Measurements from ENCODE around the gene NOL6.

- TF ChIP-seq POLR2A (IDR thresholded peaks at IDR 0.05; ENCODE audit: low read length) (no peak), NPAS2 (CRISPR knock-in tag; IDR thresholded peaks at IDR 0.05; ENCODE audit: borderline replicate concordance) (no peak), SREBF2 (IDR thresholded peaks at IDR 0.05) (no peak), CBX8 (IDR thresholded peaks at IDR 0.05) (no peak), HEYL (CRISPR knock-in tag; IDR thresholded peaks at IDR 0.05) (no peak), HOXA7 (CRISPR knock-in tag; IDR thresholded peaks at IDR 0.05) (no peak), HOXB13 (CRISPR knock-in tag; IDR thresholded peaks at IDR 0.05; ENCODE audit: low read depth) (no peak)
- TF ChIP-seq, protein P1, sequence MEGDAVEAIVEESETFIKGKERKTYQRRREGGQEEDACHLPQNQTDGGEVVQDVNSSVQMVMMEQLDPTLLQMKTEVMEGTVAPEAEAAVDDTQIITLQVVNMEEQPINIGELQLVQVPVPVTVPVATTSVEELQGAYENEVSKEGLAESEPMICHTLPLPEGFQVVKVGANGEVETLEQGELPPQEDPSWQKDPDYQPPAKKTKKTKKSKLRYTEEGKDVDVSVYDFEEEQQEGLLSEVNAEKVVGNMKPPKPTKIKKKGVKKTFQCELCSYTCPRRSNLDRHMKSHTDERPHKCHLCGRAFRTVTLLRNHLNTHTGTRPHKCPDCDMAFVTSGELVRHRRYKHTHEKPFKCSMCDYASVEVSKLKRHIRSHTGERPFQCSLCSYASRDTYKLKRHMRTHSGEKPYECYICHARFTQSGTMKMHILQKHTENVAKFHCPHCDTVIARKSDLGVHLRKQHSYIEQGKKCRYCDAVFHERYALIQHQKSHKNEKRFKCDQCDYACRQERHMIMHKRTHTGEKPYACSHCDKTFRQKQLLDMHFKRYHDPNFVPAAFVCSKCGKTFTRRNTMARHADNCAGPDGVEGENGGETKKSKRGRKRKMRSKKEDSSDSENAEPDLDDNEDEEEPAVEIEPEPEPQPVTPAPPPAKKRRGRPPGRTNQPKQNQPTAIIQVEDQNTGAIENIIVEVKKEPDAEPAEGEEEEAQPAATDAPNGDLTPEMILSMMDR (IDR thresholded peaks at IDR 0.05), result no peak
- TF ChIP-seq, protein P2, sequence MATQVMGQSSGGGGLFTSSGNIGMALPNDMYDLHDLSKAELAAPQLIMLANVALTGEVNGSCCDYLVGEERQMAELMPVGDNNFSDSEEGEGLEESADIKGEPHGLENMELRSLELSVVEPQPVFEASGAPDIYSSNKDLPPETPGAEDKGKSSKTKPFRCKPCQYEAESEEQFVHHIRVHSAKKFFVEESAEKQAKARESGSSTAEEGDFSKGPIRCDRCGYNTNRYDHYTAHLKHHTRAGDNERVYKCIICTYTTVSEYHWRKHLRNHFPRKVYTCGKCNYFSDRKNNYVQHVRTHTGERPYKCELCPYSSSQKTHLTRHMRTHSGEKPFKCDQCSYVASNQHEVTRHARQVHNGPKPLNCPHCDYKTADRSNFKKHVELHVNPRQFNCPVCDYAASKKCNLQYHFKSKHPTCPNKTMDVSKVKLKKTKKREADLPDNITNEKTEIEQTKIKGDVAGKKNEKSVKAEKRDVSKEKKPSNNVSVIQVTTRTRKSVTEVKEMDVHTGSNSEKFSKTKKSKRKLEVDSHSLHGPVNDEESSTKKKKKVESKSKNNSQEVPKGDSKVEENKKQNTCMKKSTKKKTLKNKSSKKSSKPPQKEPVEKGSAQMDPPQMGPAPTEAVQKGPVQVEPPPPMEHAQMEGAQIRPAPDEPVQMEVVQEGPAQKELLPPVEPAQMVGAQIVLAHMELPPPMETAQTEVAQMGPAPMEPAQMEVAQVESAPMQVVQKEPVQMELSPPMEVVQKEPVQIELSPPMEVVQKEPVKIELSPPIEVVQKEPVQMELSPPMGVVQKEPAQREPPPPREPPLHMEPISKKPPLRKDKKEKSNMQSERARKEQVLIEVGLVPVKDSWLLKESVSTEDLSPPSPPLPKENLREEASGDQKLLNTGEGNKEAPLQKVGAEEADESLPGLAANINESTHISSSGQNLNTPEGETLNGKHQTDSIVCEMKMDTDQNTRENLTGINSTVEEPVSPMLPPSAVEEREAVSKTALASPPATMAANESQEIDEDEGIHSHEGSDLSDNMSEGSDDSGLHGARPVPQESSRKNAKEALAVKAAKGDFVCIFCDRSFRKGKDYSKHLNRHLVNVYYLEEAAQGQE (IDR thresholded peaks at IDR 0.05), result no peak
Measured at GRCh38 chr9:33439731-33440130, 34.0 kb downstream of the NOL6 start.
